DOHH2 (cell line): ENCODE results near the gene ITPR2.

Experiments used
- H3F3A ChIP-seq: fragments of 200-600 bp; sonication (generic), shearing (Covaris generic); 2 replicates; pipeline ENCODE4 v1.6.0; 2016; ENCODE audit warnings: antibody characterized with exemption, mild to moderate bottlenecking; ENCODE audit not compliant: control insufficient read depth, insufficient read depth
- H3K27ac ChIP-seq: fragments of 200-600 bp; sonication (generic); 2 replicates; pipeline ENCODE4 v1.5.1; 2014; ENCODE audit warnings: low read depth, mild to moderate bottlenecking, low read length, moderate library complexity
- H3K27me3 ChIP-seq: fragments of 200-600 bp; sonication (generic); 2 replicates; pipeline ENCODE4 v1.6.1; 2014; ENCODE audit warnings: mild to moderate bottlenecking, low read length, mixed read lengths; ENCODE audit not compliant: control insufficient read depth
- H3K36me3 ChIP-seq: fragments of 200-600 bp; sonication (generic); 2 replicates; pipeline ENCODE4 v1.6.1; 2014; ENCODE audit warnings: mild to moderate bottlenecking, low read length, moderate library complexity, mixed read lengths; ENCODE audit not compliant: control insufficient read depth
- H3K4me1 ChIP-seq: fragments of 200-600 bp; sonication (generic); 2 replicates; pipeline ENCODE4 v1.6.1; 2014; ENCODE audit warnings: mild to moderate bottlenecking, low read length, mixed read lengths; ENCODE audit not compliant: control insufficient read depth
- H3K4me2 ChIP-seq: fragments of 200-600 bp; sonication (generic); 2 replicates; pipeline ENCODE4 v1.6.0; 2014; ENCODE audit warnings: mild to moderate bottlenecking, low read length, moderate library complexity
- H3K4me3 ChIP-seq: fragments of 200-600 bp; sonication (generic); 2 replicates; pipeline ENCODE4 v1.5.1; 2014; ENCODE audit warnings: mild to moderate bottlenecking, low read length, mixed read lengths
- H3K79me2 ChIP-seq: fragments of 200-600 bp; sonication (generic); 2 replicates; pipeline ENCODE4 v1.6.1; 2014; ENCODE audit warnings: mild to moderate bottlenecking, low read length, mixed read lengths; ENCODE audit not compliant: control insufficient read depth
- H3K9me2 ChIP-seq: fragments of 200-600 bp; sonication (generic); replicated peaks from 2 replicates; pipeline ENCODE4 v1.6.1; 2014; ENCODE audit warnings: mild to moderate bottlenecking, low read length, mixed read lengths; ENCODE audit not compliant: control insufficient read depth
- H3K9me3 ChIP-seq: fragments of 200-600 bp; sonication (generic); 2 replicates; pipeline ENCODE4 v1.6.1; 2014; ENCODE audit warnings: antibody characterized with exemption, low read length, mixed read lengths; ENCODE audit not compliant: control insufficient read depth, insufficient read depth
- H4K20me1 ChIP-seq: fragments of 200-600 bp; sonication (generic); 2 replicates; pipeline ENCODE4 v1.6.0; 2014; ENCODE audit warnings: low read depth, mild to moderate bottlenecking, antibody characterized with exemption, low read length, moderate library complexity; ENCODE audit not compliant: control insufficient read depth, insufficient read depth
- EZH2phosphoT487 ChIP-seq: fragments of 200-600 bp; sonication (generic); IDR thresholded peaks from 2 replicates; pipeline ENCODE4 v1.6.1; 2017; ENCODE audit warnings: borderline replicate concordance, mild to moderate bottlenecking, antibody characterized with exemption, low read length, moderate library complexity, mixed read lengths
- TF ChIP-seq, protein P1 (sequence below): fragments of 200-600 bp; sonication (generic); IDR thresholded peaks from one replicate; pipeline ENCODE4 v1.5.1; 2014; ENCODE audit warnings: antibody characterized with exemption, mild to moderate bottlenecking, low read depth, low read length; ENCODE audit not compliant: poor library complexity, severe bottlenecking

Gene ITPR2

DNA sequence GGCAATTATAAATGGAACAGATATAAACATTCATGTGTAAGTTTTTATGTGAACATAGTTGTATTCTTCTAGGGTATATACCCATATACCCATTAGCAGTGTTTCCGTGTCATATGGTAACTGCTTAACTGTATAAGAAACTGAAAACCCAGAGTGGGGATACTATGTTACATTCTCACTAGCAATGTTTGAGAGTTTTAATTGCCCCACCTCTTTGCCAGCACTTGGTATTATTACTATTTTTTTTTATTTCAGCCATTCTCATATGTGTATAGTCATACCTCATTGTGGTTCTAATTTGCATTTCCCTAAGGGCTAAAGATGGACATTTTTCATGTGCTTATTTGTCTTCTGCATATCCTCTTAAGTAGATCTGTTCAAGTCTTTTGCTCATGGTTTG is 28.7 kb upstream of the ITPR2 start:
- no peak overlapping the region for H3K4me2 ChIP-seq
- H3K27me3 ChIP-seq, result no peaks in the 10 kb centered on the region
- H3K9me3 ChIP-seq, result no peaks in the 10 kb centered on the region
- no peaks in the 10 kb centered on the region for H3K9me2 ChIP-seq
- no peak overlapping the region for H3K4me3 ChIP-seq
- no peak overlapping the region for H3K27ac ChIP-seq
- no peaks in the 10 kb centered on the region for H3K79me2 ChIP-seq
- no peak for TF ChIP-seq EZH2phosphoT487
- TF ChIP-seq, protein P1, sequence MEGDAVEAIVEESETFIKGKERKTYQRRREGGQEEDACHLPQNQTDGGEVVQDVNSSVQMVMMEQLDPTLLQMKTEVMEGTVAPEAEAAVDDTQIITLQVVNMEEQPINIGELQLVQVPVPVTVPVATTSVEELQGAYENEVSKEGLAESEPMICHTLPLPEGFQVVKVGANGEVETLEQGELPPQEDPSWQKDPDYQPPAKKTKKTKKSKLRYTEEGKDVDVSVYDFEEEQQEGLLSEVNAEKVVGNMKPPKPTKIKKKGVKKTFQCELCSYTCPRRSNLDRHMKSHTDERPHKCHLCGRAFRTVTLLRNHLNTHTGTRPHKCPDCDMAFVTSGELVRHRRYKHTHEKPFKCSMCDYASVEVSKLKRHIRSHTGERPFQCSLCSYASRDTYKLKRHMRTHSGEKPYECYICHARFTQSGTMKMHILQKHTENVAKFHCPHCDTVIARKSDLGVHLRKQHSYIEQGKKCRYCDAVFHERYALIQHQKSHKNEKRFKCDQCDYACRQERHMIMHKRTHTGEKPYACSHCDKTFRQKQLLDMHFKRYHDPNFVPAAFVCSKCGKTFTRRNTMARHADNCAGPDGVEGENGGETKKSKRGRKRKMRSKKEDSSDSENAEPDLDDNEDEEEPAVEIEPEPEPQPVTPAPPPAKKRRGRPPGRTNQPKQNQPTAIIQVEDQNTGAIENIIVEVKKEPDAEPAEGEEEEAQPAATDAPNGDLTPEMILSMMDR, result no peak
- no peaks in the 10 kb centered on the region for H3K36me3 ChIP-seq
- H3K4me1 ChIP-seq, result no peaks in the 10 kb centered on the region
- H4K20me1 ChIP-seq, result no peaks in the 10 kb centered on the region
- H3F3A ChIP-seq, result no peaks in the 10 kb centered on the region

DNA sequence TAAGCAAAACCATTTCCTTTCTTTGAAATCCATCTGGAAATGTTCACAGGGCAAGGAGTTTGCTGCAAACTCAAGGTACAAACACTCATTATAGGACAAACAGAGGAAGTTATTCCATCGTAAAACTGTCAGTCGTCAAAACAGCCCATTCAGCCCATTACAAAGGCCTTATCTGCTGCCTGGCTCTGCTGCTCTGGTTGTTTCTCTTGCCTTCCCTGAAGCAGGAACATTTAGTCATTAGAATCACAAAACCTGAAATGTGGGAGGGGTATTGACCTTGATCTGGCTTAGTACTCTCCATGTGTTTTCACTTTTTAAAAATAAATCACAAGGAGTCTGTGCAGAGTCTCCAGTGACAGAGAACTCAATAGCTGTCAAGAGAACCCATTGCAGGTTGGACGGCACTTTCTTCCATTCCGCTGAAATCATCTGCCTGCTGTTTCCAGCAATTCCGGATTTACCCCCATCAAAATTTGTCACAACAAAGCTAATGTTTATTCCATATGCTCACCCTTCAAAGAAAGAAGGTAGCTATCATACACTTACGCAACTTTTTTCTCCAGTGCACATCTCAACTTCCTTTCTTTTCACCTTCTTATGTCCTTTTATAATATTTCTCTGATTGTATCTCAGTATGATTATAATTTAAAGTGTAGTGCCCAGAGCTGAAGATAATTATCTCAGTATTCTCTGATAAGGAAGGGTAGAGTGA is 24.6 kb upstream of the ITPR2 start:
- Histone ChIP-seq H3K36me3 (no peaks in the 10 kb centered on the region), H3K9me2 (no peaks in the 10 kb centered on the region), H3K4me3 (no peak overlapping the region), H3K27ac (no peak overlapping the region), H4K20me1 (no peaks in the 10 kb centered on the region), H3K4me1 (peaks cover 22% of the 10 kb centered on the region), H3K27me3 (no peaks in the 10 kb centered on the region), H3K4me2 (no peak overlapping the region), H3K9me3 (no peaks in the 10 kb centered on the region), H3F3A (peaks cover under 1% of the 10 kb centered on the region; the same call in 1 of the 2 replicates), H3K79me2 (no peaks in the 10 kb centered on the region)
- TF ChIP-seq, protein P1, result no peak
- no peak for TF ChIP-seq EZH2phosphoT487

DNA sequence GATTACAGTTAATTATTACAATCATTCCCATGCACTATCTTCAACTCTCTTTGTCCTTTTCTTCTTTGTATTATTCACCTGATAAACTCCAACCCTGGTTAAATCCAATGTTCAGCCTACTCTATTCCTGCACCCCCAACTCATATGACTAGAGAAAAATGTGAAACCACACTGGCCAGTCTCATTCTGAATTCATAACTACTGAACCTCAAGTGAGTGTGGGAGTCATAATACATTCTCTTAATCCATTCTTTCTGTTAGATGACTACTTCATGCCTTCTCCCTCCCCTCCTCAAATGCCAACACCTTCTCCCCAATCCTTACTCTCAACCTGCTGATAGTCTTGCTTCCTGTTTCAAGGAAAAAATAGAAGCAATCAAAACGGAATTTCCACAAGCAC is 22.3 kb upstream of the ITPR2 start:
- H3K4me2 ChIP-seq, result no peak overlapping the region
- peaks cover 5% of the 10 kb centered on the region; the same call in 1 of the 2 replicates for H3F3A ChIP-seq
- no peaks in the 10 kb centered on the region for H3K79me2 ChIP-seq
- H3K27ac ChIP-seq, result no peak overlapping the region
- no peak overlapping the region for H3K4me3 ChIP-seq
- no peaks in the 10 kb centered on the region for H4K20me1 ChIP-seq
- TF ChIP-seq, protein P1, result no peak
- TF ChIP-seq EZH2phosphoT487, result no peak
- H3K9me2 ChIP-seq, result no peaks in the 10 kb centered on the region
- H3K36me3 ChIP-seq, result no peaks in the 10 kb centered on the region
- H3K9me3 ChIP-seq, result no peaks in the 10 kb centered on the region
- no peaks in the 10 kb centered on the region for H3K27me3 ChIP-seq
- H3K4me1 ChIP-seq, result peaks cover 22% of the 10 kb centered on the region
